ENCODE measurements around the gene DSP.

The DSP gene

GRCh38 chr6:7541175-7542064 lies at the start of gene DSP:
Gene DSP (plus strand): TSS chr6:7541671. CDS start chr6:7541916, 245 bp downstream.
- peak; percentile 69 to 93 for DNase-seq

- DNase-seq: no peak
Observed at GRCh38 chr6:7493866-7494265, 47.6 kb upstream of the DSP start.

- DNase-seq: no peak
Observed at GRCh38 chr6:7494638-7495037, 46.8 kb upstream of the DSP start.

- no peak for DNase-seq
Observed at GRCh38 chr6:7496266-7496875, 45.1 kb upstream of the DSP start.

- DNase-seq: no peak
Observed at GRCh38 chr6:7500752-7501282, 40.7 kb upstream of the DSP start.

- DNase-seq: peak in 1 of 2 experiments; percentile 1
Observed at GRCh38 chr6:7502743-7503142, 38.7 kb upstream of the DSP start.

GRCh38 chr6:7504041-7504440 lies 37.4 kb upstream of the DSP start:
- DNase-seq: no peak

- DNase-seq: peak; percentile 18 to 38
Observed at GRCh38 chr6:7505189-7505699, 36.2 kb upstream of the DSP start.

GRCh38 chr6:7507600-7507999 lies 33.9 kb upstream of the DSP start:
- DNase-seq: no peak

- DNase-seq: no peak
Observed at GRCh38 chr6:7512320-7512719, 29.2 kb upstream of the DSP start.

- DNase-seq: no peak
Observed at GRCh38 chr6:7513529-7513928, 27.9 kb upstream of the DSP start.

GRCh38 chr6:7515363-7515762 lies 26.1 kb upstream of the DSP start:
- DNase-seq: no peak

- DNase-seq: no peak
Observed at GRCh38 chr6:7518877-7519276, 22.6 kb upstream of the DSP start.

- no peak for DNase-seq
Observed at GRCh38 chr6:7522873-7523272, 18.6 kb upstream of the DSP start.

GRCh38 chr6:7523922-7524321 lies 17.5 kb upstream of the DSP start:
- DNase-seq: no peak

- no peak for DNase-seq
Observed at GRCh38 chr6:7526755-7527154, 14.7 kb upstream of the DSP start.

- no peak for DNase-seq
Observed at GRCh38 chr6:7528565-7528964, 12.9 kb upstream of the DSP start.

GRCh38 chr6:7529141-7529540 lies 12.3 kb upstream of the DSP start:
- DNase-seq: no peak

- DNase-seq: peak; percentile 81 to 87
Observed at GRCh38 chr6:7532232-7532631, 9.2 kb upstream of the DSP start.

- DNase-seq: no peak
Observed at GRCh38 chr6:7532821-7533220, 8.7 kb upstream of the DSP start.

- DNase-seq: no peak
Observed at GRCh38 chr6:7534192-7534591, 7.3 kb upstream of the DSP start.

GRCh38 chr6:7535498-7535897 lies 6.0 kb upstream of the DSP start:
- no peak for DNase-seq

GRCh38 chr6:7537565-7538174 lies 3.8 kb upstream of the DSP start:
- no peak for DNase-seq

GRCh38 chr6:7538484-7538883 lies 3.0 kb upstream of the DSP start:
- no peak for DNase-seq

Data from NCI-H526 (cell line).